Mesodermal cell (in vitro differentiated cells): ENCODE results near the gene VIT.

ENCODE experiments used
- H3K27ac ChIP-seq: 2 replicates; pipeline ENCODE4 v1.7.0; 2013; ENCODE audit warnings: mild to moderate bottlenecking, low read depth, low read length, moderate library complexity; ENCODE audit not compliant: severe bottlenecking
- H3K36me3 ChIP-seq: 2 replicates; pipeline ENCODE4 v1.7.1; 2013; ENCODE audit warnings: mild to moderate bottlenecking, low read length, moderate library complexity; ENCODE audit not compliant: control insufficient read depth, insufficient read depth
- H3K4me1 ChIP-seq: one replicate; pipeline ENCODE4 v1.7.1; 2013; ENCODE audit warnings: mild to moderate bottlenecking, low read length; ENCODE audit not compliant: insufficient read depth, control insufficient read depth, poor library complexity, severe bottlenecking
- H3K4me3 ChIP-seq: 2 replicates; pipeline ENCODE4 v1.7.0; 2013; ENCODE audit warnings: low read length, control low read depth, mild to moderate bottlenecking; ENCODE audit not compliant: insufficient read depth, poor library complexity, severe bottlenecking; ENCODE audit errors: extremely low read depth
- H3K9me3 ChIP-seq: 2 replicates; pipeline ENCODE4 v1.7.1; 2013; ENCODE audit warnings: mild to moderate bottlenecking, low read length, moderate library complexity; ENCODE audit not compliant: control insufficient read depth
- WGBS, 2 experiments: methylation state at CpG; one replicate each; pipeline ENCODE4 v1.1.5; 2013; ENCODE audit warnings: missing lambda C conversion rate in 2 of 2; ENCODE audit not compliant: insufficient coverage in 2 of 2; 5-methylcytosine and 5-hydroxymethylcytosine counted together

VIT gene

GRCh38 chr2:36780231-36780839 lies 83.8 kb downstream of the VIT start:
- Histone ChIP-seq H3K36me3 (no peaks in the 10 kb centered on the region), H3K4me3 (no peak overlapping the region), H3K9me3 (no peaks in the 10 kb centered on the region), H3K27ac (no peak overlapping the region), H3K4me1 (no peaks in the 10 kb centered on the region)
- WGBS, 2 experiments: 0 to 19% methylated on average over 2 to 4 of the region's 4 CpGs

GRCh38 chr2:36781907-36782720 lies 85.6 kb downstream of the VIT start:
- H3K4me3 ChIP-seq: no peak overlapping the region
- 89 to 93% methylated on average over 6 to 10 of the region's 19 CpGs for WGBS, 2 experiments

GRCh38 chr2:36783246-36783645 lies 86.7 kb downstream of the VIT start:
- Histone ChIP-seq H3K36me3 (no peaks in the 10 kb centered on the region), H3K9me3 (no peaks in the 10 kb centered on the region), H3K27ac (no peak overlapping the region), H3K4me1 (no peaks in the 10 kb centered on the region), H3K4me3 (no peak overlapping the region)
- 43% methylated on average over 1 of the region's 2 CpGs; no CpG with 5 or more reads in 1 of the 2 experiments for WGBS, 2 experiments

More at GRCh38 chr2:36781907-36782720, 85.6 kb downstream of the VIT start:
- H3K4me1 ChIP-seq: no peaks in the 10 kb centered on the region
- H3K27ac ChIP-seq: no peak overlapping the region
- no peaks in the 10 kb centered on the region for H3K36me3 ChIP-seq
- no peaks in the 10 kb centered on the region for H3K9me3 ChIP-seq

GRCh38 chr2:36785179-36785795 lies 88.8 kb downstream of the VIT start:
- Histone ChIP-seq H3K4me1 (no peaks in the 10 kb centered on the region), H3K36me3 (no peaks in the 10 kb centered on the region), H3K27ac (no peak overlapping the region), H3K9me3 (no peaks in the 10 kb centered on the region), H3K4me3 (no peak overlapping the region)
- 28 to 30% methylated on average over 3 of the region's 5 CpGs for WGBS, 2 experiments

- Histone ChIP-seq H3K36me3 (no peaks in the 10 kb centered on the region), H3K4me1 (no peaks in the 10 kb centered on the region), H3K4me3 (no peak overlapping the region), H3K27ac (no peak overlapping the region), H3K9me3 (no peaks in the 10 kb centered on the region)
- 87 to 90% methylated on average over 8 to 9 of the region's 11 CpGs for WGBS, 2 experiments
Observed at GRCh38 chr2:36789181-36789804, 92.8 kb downstream of the VIT start.

GRCh38 chr2:36792951-36793350 lies 96.4 kb downstream of the VIT start:
- WGBS, 2 experiments: 100% methylated on average over 1 of the region's 2 CpGs
- H3K9me3 ChIP-seq: no peaks in the 10 kb centered on the region
- H3K36me3 ChIP-seq: no peaks in the 10 kb centered on the region
- H3K27ac ChIP-seq: no peak overlapping the region
- peaks cover 8% of the 10 kb centered on the region for H3K4me1 ChIP-seq
- no peak overlapping the region for H3K4me3 ChIP-seq

- Histone ChIP-seq H3K36me3 (no peaks in the 10 kb centered on the region), H3K4me1 (peaks cover 8% of the 10 kb centered on the region), H3K9me3 (no peaks in the 10 kb centered on the region), H3K4me3 (no peak overlapping the region), H3K27ac (no peak overlapping the region)
- WGBS, 2 experiments: 51 to 56% methylated on average over 6 of the region's 6 CpGs
Observed at GRCh38 chr2:36797324-36798070, 101.0 kb downstream of the VIT start.

GRCh38 chr2:36798724-36799123 lies 102.2 kb downstream of the VIT start:
- Histone ChIP-seq H3K4me3 (no peak overlapping the region), H3K4me1 (peaks cover 8% of the 10 kb centered on the region), H3K9me3 (peaks cover 8% of the 10 kb centered on the region), H3K36me3 (no peaks in the 10 kb centered on the region), H3K27ac (no peak overlapping the region)
- WGBS, 2 experiments: 80 to 100% methylated on average over 1 of the region's 3 CpGs

GRCh38 chr2:36800381-36800780 lies 103.9 kb downstream of the VIT start:
- WGBS, 2 experiments: 97% methylated on average over 5 of the region's 11 CpGs; no CpG with 5 or more reads in 1 of the 2 experiments
- H3K27ac ChIP-seq: no peak overlapping the region
- H3K36me3 ChIP-seq: no peaks in the 10 kb centered on the region
- no peak overlapping the region for H3K4me3 ChIP-seq
- peaks cover 8% of the 10 kb centered on the region for H3K9me3 ChIP-seq
- H3K4me1 ChIP-seq: peaks cover 8% of the 10 kb centered on the region

GRCh38 chr2:36801088-36801487 lies 104.6 kb downstream of the VIT start:
- WGBS, 2 experiments: 83 to 100% methylated on average over 1 of the region's 6 CpGs
- H3K4me3 ChIP-seq: no peak overlapping the region
- H3K36me3 ChIP-seq: no peaks in the 10 kb centered on the region
- H3K9me3 ChIP-seq: peaks cover 8% of the 10 kb centered on the region
- H3K27ac ChIP-seq: no peak overlapping the region
- H3K4me1 ChIP-seq: peaks cover 8% of the 10 kb centered on the region
